Suprapubic skin (tissue), 3 donors: Measurements from ENCODE around the gene KCNH6.

ENCODE experiments used
- CTCF ChIP-seq, 2 donors: fragments of 200-600 bp in 1 of 2; fragments of 450-650 bp in 1 of 2; sonication (generic) in 1 of 2; IDR thresholded peaks; one replicate each; pipeline ENCODE4 v1.5.1; 2016 to 2019; ENCODE audit warnings: antibody characterized with exemption in 2 of 2, mild to moderate bottlenecking in 1 of 2, moderate library complexity in 1 of 2
- EP300 ChIP-seq: sonication (generic); formaldehyde crosslinking; IDR thresholded peaks from one replicate; pipeline ENCODE4 v1.6.1; 2017; ENCODE audit warnings: antibody characterized with exemption
- POLR2A ChIP-seq, 2 donors: fragments of 450-650 bp; IDR thresholded peaks; one replicate each; pipeline ENCODE4 v1.6.1; 2017; ENCODE audit warnings: antibody characterized with exemption in 2 of 2, mild to moderate bottlenecking in 2 of 2, moderate library complexity in 2 of 2

GRCh38 chr17:63535640-63536039, 12.5 kb downstream of the KCNH6 start:
- TF ChIP-seq CTCF (IDR thresholded peaks at IDR 0.05) (no peak), POLR2A (IDR thresholded peaks at IDR 0.05) (no peak), EP300 (no peak)
